GM21526 (cell line): Measurements from ENCODE around the gene MISFA.
"Not testable (repeated sequence)": the region's sequence is repeated elsewhere in the genome, so short reads cannot be mapped to it uniquely, and the experiment has no call there.

Experiments
- ATAC-seq: cut with Tn5 transposase; IDR thresholded peaks from one replicate; pipeline ENCODE4 v1.9.1; 2021; ENCODE audit warnings: moderate library complexity; ENCODE audit not compliant: unreplicated experiment, low FRiP score

The MISFA gene

DNA sequence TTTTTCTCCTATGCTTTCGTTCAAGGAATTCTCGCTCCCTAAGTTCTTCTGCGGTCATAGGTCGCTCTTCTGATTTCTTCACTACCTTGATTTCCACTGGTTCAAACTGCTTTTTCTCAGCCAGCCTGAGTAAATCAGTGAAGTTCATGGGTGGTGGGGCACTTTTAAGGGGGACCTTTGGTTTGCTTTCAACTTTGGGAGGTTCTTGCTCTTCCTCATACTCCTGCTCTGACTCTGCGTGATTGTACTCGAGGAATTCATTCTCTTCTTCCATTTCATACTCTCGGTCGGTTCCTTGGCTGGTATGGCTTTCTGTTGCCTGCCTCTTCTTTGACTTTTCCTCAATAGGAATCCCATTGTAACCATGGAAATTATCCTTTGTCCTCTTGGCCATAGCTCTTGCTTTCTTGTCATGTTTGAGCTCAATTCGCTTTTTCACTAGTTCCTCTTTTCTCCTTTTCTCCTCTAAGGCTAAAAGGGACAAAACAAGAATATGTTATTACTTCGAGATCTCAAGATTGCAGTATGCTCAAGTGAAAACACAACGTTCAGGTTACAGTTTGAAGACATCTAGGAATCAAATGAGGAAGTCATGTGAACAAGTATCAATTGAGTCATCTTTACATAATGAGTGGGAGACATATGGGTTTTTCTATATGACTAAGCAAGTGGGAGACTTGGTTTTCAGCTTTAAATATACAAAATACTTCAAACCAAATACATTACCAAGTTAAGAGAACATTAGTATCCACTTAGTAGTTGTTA is 16.2 kb downstream of the MISFA start:
- peak; percentile 88 for ATAC-seq

DNA sequence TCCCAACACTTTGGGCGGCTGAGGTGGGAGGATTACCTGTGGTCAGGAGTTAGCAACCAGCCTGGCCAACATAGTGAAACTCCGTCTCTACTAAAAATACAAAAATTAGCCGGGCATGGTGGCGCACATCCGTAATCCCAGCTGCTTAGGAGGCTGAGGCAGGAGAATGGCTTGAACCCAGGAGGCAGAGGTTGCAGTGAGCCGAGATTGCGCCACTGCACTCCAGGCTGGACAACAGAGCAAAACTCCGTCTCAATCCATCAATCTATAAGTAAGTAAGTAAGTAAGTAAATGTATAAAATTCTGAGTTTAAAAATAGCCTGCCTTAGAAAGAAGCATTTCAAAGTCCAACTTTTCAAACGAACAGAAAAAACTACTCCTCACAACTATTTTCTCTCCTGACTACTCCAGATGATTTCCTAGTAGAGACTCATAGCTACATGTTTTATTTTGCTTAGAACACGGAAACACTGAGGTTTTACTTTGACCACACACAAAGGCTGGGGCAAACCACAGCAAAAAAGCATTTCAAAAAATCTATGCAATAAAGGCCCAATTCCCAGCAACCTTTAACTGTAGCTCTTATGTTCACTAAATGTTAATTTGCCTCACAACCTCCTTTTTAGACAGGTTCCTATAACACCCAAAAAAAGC is 18.2 kb downstream of the MISFA start:
- ATAC-seq, result no peak

DNA sequence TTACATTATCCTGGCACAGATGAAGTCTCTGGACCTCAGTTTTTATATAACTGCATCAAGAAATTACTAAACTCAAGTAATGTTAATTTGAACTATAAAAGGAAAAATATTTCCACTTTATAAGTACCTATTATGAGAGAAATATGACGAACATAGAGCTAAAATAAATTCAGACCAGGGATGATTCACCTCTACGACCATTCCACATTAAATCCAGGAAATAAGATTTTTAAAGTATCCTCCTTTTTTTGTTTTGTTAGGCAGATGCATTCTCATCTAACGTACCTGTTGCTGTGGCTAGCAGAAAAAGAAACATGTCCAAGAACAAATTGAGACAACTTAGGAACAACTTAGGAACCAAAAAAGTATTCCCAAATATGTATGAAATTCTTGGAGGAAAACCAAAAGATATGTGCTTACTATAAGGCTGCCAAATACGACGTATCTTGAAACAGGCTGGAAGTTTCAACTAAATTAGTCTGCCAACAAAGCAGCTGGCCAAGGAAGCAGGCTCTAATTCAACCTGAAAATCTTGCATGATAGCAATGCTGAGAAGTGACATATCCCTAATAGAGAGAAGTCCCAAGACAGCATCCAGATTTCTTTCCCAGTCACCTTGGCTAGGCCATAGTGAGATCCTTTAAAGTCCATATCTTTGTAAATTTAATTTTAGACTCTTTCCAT is 18.9 kb downstream of the MISFA start:
- ATAC-seq, result no peak

DNA sequence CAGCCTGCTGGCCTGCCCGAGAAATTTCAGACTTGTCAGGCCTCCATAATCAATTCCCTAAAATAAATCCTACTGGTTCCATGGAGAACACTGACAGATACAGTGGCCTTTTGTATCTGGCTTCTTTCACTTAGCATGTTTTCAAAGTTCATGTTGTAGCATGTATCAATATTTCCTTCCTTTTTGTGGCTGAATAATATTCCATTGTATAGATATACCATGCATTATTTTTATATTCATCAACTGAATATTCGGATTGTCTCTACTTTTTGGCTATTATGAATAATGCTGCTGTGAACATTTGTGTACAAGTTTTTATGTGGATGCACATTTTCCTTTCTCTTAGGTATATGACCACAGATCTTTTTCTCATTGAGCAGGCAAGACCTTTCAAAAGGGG is 24.1 kb downstream of the MISFA start:
- no peak for ATAC-seq

DNA sequence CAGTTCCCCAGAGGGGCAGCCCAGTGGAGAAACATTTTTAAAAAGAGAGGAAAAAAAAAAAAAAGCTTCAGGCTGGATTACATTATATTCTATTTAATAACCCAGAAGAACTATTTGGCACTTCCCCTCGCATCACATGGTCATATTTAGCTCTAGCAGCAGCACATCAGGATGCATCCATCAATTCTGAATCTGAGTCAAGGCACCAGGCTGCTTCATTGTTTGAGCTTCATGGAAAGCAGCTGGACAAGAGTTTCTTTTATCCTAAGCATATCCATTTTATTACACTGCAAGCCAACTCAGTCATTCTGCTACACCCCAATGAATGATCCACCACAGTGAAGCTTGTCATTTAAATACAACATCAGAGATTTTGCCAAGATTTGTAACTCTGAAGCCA is 24.6 kb downstream of the MISFA start:
- no peak for ATAC-seq

DNA sequence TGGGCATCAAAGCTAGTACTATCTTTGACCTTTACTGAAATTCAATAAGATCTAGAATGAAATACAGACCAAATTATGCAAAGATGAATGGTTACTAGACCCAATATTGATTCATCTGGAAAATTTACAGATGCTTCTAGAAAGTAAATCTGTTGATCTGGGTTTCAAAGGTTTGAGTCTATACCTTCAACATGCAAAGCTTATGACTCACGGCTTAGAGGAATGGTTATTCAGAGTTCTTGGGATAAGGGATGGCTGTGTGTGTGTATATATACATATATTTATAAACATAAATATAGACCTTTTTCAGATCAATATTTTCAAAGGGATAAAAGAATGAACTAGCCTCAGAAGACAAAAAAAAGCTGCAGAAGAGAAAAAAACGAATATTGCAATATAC is 33.3 kb downstream of the MISFA start:
- no peak for ATAC-seq

DNA sequence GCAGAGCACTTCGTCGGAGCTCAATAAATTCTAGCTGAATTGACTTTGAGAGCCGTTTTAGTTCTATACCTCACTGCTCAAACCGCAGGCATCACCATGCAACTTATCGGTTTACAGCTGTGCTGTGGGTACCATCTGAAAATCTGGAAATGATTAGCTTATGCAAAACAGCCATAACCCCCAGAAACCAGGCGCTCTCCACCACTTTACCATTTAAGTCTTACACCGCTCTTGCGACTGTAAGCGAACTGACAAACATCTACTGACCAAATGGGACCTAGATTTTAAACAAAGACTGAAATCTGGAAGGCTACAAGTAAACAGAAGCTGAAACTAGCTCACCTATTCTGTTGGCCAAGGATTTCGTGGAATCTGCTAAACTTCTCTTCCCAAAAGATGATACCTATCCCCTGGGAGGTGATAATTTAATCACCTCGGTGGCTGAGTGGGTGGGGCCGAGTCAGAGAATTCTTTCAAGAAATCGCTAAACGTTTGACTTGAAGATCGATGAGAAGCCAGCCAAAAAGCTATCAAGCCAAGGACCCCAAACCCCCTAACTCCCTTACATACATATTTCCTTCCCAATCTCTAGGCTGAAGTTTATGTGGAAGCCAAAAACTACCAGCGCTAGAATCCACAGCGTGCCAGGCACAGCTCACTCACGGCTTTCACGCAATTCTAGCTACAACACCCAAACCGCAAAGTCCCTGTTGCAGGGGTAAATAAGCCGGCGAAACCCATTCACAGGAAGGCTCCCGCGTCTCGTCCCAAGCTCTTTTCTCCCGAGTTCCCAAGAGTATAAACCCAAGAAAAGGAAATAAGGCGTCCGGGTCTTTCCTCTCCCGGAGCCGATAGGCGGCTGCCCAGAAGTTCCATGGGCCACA is 33.9 kb downstream of the MISFA start:
- ATAC-seq, result peak; percentile 48

DNA sequence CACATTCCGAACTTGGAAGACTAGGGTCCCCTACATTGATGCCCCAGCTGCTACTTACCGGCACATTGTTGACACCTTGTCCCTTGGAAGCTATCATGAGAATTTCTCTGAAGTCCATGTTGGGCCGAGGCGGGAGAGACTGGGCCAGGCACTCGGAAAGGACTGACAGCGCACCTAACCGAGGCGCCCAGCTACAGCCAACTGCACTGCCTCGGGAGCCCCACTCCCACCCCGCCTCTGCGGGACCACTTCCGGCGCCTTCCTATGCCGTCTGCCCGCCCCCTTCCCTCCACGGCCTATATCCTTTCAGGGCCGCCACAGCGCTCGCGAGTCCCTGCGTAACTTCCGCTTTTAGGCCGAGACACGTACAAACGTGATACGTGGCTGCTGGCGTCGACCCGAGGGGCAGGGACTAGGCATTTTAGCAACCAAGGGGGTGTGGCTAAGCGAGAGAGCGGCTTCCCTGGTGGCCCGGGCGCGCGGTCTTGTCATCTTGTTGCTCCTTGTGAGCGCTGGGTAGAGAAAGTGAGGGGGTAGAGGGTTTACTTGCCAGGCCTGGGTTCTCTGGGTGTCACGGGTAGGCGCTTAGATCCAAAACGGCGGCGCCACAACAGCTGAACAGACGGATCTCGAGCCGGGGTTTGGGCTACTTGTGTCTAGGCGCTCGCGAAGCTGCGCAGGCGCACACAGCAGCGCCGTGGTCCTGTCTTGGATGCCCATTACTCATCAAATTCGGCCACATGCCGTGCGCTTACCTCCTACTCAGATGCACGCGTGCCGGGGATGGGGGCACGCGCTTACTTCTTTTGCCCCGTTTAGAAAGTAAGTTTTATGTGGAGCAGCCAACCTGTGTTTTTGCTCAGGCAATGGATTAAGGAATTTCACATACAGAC is 34.8 kb downstream of the MISFA start, which contains the start of gene SPTY2D1:
SPTY2D1 (minus strand) TSS at position 203 of the 893 bp plus-strand sequence; CDS start at position 118, 85 bp downstream.
- ATAC-seq, result peak; percentile 95

DNA sequence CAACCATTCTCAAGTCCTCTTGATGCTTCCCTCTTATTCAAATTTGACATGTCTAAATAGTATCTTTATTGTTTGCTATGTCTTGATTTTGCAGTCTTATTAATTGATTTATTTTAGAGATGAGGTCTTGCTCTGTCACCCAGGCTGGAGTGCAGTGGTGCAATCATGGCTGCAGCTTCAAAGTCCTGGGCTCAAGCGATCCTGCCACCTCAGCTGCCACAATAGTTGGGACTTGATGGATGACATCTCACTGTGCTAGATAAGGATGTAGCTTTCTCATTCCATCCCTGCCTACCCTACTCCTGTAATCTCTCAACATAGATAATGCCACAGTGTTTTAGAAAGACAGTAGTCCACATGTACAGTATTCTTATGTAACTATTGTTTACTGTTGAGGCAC is 42.1 kb downstream of the MISFA start:
- ATAC-seq, result no peak

DNA sequence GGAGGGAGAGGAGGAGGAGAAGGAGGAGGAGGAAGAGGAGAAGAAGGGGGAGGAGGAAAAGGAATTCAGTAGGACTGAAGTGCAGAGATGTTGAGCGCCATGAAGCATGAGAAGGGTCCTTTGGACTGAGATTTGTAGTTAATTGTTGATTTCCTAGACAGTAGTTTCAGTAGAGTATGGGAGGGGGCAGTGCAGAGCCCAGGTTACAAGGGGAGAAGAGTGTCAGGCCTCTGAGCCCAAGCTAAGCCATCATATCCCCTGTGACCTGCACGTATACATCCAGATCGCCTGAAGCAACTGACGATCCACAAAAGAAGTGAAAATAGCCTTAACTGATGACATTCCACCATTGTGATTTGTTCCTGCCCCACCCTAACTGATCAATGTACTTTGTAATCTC is 43.4 kb downstream of the MISFA start:
- ATAC-seq, result not testable (repeated sequence)

DNA sequence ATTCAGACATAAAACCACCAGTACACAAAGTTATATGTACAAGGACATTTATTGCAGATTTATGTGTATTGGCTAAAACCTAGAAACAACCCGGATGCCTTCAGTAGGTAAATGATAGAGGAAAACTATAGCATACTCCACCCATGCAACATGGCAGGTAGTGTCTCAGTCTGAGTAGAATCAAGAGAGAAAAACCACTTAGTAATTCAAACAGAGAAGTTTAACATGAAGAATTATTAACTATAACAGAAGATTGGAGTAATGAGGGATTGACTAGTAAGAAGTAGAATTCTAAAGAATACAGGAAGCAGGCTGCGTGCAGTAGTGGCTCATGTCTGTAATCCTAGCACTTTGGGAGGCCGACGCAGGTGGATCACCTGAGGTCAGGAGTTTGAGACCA is 50.8 kb downstream of the MISFA start:
- ATAC-seq, result no peak

DNA sequence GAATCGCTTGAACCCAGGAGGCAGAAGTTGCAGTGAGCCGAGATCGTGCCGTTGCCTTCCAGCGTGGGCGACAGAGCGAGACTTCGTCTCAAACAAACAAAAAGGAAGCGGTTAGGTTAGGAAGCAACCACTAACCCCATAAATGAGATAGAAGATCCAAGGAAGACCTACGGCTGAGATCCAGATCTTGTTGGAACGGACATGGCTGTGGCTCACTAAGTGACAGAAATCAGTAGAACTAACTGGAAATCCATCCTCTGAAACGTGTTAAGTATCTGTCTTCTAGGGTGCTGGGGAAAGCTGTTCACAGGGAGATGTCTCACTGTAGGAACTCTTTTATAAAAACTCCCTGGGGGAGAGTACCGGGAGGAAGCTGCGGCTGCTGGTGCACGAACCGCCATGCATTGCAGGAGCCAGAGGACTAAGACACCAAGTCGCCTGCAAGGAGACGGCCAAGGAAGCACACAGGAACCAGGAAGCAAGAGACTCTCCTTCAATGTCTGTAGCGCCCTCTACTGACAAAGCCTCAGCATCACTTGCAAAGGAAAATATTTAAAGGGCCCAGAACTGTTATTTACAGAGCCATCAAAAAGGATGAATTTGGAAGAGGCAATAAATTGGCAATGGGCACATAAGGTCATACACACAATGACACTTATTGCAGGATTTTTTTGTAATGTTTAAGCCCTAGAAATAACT is 51.4 kb downstream of the MISFA start:
- ATAC-seq, result no peak
